HG03469 (cell line): ENCODE results near the gene ARHGAP26.

ENCODE experiments used
- ATAC-seq: cut with Tn5 transposase; IDR thresholded peaks from one replicate; pipeline ENCODE4 v1.9.1; 2021; ENCODE audit warnings: mild to moderate bottlenecking, moderate library complexity, moderate number of reproducible peaks; ENCODE audit not compliant: unreplicated experiment

ARHGAP26 gene

GRCh38 chr5:142869886-142870285, 99.7 kb downstream of the ARHGAP26 start:
- no peak for ATAC-seq

- ATAC-seq: no peak
These were observed 100.6 kb downstream of the ARHGAP26 start for GRCh38 chr5:142870532-142871362.

DNA sequence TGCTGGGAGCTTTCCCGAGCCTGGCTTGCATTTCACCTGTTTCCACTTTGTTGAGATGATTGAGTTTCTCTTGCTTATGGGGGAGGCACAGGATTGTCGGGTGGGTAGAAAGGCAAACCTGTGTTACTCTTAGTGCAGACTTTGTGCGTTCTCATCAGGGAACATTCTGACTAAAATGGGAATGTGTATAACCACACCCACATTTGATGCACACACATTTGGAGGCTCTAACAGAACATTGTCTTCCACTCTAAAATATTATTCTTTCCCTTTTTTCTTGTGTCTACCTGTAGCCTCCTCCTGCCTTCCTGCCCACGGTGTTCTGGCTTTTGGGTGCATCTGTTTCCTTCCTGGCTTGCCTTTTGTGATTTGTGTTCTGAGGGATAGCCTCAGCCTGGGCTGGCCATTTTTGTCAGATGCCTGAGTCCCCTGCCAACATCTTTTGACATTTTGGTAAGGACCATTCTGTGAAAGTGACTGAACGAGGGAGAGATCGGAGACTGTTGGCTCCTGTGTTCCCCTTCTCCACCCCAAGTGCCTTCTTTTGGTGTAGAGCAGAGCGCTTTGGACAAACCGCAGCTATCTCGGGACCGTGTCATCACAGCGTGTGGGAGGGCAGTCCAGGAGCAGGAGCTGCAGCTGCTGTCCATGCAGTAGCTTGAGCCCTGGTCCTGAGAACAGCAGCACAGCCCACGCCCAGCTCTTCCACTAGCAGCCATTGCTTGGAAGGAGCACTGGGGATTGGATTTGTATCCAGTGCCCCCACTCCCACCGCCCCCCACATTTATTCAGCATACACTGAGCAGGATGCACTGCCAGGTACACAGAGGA, 101.4 kb downstream of the ARHGAP26 start:
- ATAC-seq: no peak

GRCh38 chr5:142872217-142872616, 102.0 kb downstream of the ARHGAP26 start:
- ATAC-seq: no peak

DNA sequence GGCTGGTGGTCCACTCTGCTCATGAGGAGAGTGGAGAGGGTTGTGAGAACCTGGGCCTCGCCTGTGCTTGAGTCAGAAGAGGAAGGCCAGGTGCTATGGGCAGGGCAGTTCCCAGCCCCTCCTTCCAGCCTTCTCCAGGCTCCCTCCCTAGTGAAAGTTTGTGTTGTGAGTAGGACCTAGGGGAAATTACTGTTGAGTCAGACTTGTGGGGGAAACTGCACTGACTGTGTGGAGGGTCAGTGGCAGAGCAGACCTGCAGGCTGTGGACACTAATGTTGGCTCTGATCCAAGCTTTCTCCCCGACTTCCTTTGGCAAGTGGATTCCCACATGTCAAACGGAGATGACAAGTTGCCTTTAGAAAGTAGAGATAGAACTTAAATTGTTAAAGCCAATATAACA, 102.6 kb downstream of the ARHGAP26 start:
- no peak for ATAC-seq

- ATAC-seq: no peak
These were observed 103.7 kb downstream of the ARHGAP26 start for GRCh38 chr5:142873831-142874230.

- no peak for ATAC-seq
These were observed 104.4 kb downstream of the ARHGAP26 start for GRCh38 chr5:142874540-142874939.

- ATAC-seq: no peak
These were observed 105.8 kb downstream of the ARHGAP26 start for GRCh38 chr5:142875936-142876335.

GRCh38 chr5:142876817-142877216, 106.6 kb downstream of the ARHGAP26 start:
- no peak for ATAC-seq

DNA sequence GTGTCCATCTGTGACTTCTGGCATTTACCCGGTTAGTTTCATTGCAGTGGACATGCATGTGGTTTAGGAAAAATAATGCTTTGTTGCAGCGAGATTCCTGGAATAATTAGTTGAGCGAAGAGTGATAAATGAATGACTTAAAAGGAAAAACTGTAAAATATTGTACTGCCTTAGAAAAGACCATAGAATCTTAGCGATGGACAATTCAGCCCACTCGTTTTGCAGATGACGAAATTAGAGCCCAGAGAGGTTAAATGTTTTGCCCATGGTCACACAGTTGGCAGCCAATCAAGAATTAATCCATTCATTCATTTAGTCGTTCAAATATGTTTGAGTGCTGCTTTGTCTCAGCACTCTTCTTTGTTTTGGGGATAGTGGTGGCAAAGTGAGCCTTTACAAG, 107.9 kb downstream of the ARHGAP26 start:
- no peak for ATAC-seq

DNA sequence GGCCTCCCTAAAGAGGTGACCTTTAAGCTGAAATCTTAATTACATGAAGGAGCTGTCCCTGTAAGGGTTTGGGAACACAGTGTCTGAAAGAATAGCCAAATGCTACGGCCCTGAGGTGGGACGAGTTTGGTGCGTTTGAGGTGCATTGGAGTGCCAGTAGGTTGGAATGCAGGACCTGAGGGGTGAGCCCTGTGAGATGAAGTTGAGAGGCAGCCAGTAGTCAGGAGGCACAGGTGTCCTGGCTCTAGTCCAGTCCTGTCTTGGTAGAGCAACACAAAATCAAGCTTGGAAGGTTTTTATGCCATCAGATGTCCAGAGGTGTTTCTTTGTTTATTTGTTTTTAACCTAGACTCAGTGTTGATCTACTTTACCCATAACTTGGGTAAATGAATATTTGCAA, 108.5 kb downstream of the ARHGAP26 start:
- ATAC-seq: no peak

DNA sequence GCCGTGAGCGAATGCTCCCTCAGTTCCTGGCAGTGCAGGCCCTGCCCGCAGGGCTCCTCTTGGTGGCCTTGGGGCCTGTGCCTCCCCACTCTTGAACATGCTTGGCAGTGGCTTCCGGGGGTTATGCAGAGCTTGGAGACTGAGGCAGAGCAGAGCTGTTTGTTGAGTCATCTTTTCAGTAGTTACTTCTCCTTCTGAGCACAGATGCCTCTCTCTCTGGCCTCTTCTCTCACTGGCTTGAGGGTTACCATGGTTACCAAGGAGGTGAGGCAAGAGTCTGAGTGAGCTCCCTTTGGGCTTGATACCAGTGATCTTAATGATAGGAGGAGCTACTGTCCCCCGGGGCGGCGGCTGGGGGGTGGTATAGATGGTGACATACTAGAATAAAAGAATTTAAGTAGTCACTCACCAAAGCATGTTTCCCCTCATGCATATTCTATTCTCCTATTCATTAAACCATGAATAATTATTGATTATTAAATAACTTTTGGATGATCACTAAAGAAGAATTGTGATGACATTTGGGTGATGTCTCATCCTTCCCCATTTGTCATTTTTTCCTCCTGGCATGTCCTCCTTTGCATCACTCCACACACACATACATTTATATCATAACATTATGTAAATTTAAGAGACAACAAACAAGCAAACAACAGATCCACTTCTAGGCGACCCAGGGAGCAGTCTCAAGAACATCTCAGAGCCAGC, 111.1 kb downstream of the ARHGAP26 start:
- peak; percentile 65 for ATAC-seq

DNA sequence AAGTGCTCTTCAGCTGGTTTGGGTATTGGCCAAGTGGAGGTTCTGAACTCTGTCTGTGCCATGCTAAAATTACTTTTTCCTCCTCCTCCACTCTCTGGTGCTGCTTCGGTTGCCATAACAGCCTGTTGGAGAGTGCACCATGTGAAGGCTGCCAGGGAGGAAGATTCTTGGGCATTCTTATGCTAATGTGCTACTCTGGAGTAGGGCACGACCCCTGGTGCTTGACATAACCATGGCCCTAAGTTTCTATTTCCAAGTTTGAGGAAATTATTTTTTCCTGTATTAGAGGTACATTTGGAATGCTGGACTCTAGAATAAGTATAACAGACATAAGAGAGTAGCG, 111.6 kb downstream of the ARHGAP26 start:
- ATAC-seq: no peak

- ATAC-seq: no peak
These were observed 112.8 kb downstream of the ARHGAP26 start for GRCh38 chr5:142883025-142883424.

DNA sequence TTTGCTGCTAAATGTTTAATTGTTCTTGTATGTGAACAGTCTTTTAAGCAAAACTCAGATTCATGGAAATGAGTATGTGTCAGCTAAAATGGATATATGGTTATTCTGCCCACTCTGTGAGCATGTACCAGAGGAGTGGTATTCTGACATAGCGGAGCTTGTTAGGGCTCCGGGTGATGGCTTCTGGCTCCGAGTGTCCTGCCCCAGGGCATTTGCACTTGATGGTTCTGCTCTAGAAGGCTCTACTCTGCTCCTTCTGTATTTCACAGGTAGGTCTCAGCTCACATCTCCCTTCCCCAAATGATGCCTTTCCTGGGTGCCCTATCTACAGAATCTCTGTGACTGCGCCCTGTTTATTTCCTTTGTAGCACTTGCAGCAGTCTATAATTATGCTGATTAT, 113.3 kb downstream of the ARHGAP26 start:
- no peak for ATAC-seq

DNA sequence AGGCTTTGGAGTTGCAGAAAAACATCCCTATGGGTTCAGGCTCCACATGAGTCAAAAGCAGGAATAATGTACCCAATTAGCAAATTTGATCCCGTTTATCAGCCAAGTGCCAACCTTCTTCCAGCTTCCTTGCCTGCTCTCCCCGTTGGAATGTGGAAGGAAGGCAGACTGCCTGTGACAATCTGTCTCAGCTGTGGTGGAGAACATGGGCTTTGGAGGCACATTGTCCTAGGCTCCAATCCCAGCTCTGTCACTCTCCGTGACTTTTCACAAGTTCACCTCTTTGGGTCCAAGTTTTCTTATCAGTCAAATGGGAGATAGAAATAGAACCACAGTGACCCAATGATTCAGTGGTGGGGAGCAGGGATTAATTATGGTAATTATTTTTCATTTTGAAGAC, 113.9 kb downstream of the ARHGAP26 start:
- no peak for ATAC-seq

DNA sequence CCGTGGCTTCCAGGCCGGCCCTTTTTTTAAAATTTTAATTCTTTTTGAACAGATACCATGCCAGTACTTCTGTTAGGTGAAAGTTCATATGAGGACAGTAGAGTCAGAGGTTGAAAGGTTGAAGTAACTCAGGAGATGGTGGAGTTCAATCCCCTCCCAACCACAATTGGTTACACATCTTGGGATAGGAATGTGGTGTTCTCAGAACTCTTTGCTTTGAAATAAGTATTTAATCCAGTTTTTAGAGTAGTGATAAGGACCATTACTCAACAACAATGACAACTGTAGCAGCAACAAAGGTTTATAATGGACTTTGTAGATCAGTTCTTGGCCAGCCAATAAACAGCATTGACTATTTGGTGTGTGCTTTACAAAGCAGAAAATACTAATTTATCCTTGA, 116.0 kb downstream of the ARHGAP26 start:
- no peak for ATAC-seq

DNA sequence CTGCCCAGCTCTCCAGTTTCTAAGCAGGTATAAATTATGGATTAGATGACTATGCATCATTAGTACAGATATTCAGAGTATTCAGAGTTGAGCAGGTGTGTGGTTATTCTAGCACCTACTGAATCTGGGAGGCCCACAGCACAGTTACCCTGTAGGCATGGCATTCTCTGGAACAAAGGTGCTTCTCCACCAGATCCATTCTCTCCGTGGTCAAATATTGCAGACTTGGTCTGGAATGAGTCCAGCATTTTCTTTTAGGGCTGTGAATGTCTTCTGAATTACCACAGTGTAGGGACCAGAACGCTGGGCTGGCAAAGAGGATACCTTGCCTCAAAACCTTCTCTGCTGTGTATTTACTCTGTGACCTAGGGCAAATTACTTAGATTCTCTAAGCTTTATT, 116.8 kb downstream of the ARHGAP26 start:
- ATAC-seq: no peak

- no peak for ATAC-seq
These were observed 118.4 kb downstream of the ARHGAP26 start for GRCh38 chr5:142888469-142889085.

- no peak for ATAC-seq
These were observed 121.8 kb downstream of the ARHGAP26 start for GRCh38 chr5:142892021-142892420.

DNA sequence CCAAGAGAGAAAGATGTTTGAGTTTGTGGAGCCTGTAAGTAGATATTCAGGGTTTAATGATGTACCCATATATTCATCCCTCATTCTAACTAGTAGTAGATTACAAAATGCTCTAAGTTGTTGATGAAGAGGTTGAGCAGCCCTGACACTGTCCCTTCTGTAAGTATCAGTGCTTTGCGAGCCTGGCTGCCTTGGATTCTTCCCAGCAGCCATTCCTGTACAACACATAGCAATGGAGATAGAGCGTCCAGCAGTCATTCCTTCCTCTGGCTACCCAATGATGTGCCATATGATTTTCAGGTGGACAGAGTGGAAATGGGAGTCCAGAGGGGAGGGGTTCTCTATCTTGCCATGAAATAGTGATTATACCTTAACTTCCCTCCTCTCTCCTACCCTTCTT, 124.1 kb downstream of the ARHGAP26 start:
- ATAC-seq: no peak
